ENCODE measurements around the gene HLA-F.
A peak's percentile ranks its signal among the peaks of the same experiment; 100 is the strongest.

HLA-F gene

GRCh38 chr6:29724937-29725869 lies 2.0 kb downstream of the HLA-F start:
- DNase-seq = no peak

GRCh38 chr6:29726001-29726400 lies 2.8 kb downstream of the HLA-F start:
- no peak for DNase-seq

- DNase-seq = no peak
Measured at GRCh38 chr6:29726571-29727194, 3.4 kb downstream of the HLA-F start.

- no peak for DNase-seq
Measured at GRCh38 chr6:29727637-29728036, 4.4 kb downstream of the HLA-F start.

- no peak for DNase-seq
Measured at GRCh38 chr6:29728173-29728874, 5.1 kb downstream of the HLA-F start.

GRCh38 chr6:29728875-29729270 lies 5.6 kb downstream of the HLA-F start:
- no peak for DNase-seq

- DNase-seq = no peak
Measured at GRCh38 chr6:29729774-29730328, 6.6 kb downstream of the HLA-F start.

- DNase-seq = no peak
Measured at GRCh38 chr6:29730575-29731126, 7.4 kb downstream of the HLA-F start.

- DNase-seq = no peak
Measured at GRCh38 chr6:29731281-29731680, 8.0 kb downstream of the HLA-F start.

GRCh38 chr6:29733057-29733456 lies 9.8 kb downstream of the HLA-F start:
- no peak for DNase-seq

- no peak for DNase-seq
Measured at GRCh38 chr6:29734046-29735018, 11.1 kb downstream of the HLA-F start.

- no peak for DNase-seq
Measured at GRCh38 chr6:29736563-29736962, 13.3 kb downstream of the HLA-F start.

- DNase-seq = peak; percentile 68
Measured at GRCh38 chr6:29737707-29738630, 14.7 kb downstream of the HLA-F start.

GRCh38 chr6:29739136-29739881 lies 16.1 kb downstream of the HLA-F start:
- DNase-seq = no peak

- DNase-seq = no peak
Measured at GRCh38 chr6:29739882-29740261, 16.6 kb downstream of the HLA-F start.

- DNase-seq = no peak
Measured at GRCh38 chr6:29741592-29741991, 18.4 kb downstream of the HLA-F start.

GRCh38 chr6:29742127-29742526 lies 18.9 kb downstream of the HLA-F start:
- no peak for DNase-seq

GRCh38 chr6:29743025-29743424 lies 19.8 kb downstream of the HLA-F start:
- DNase-seq = no peak

- no peak for DNase-seq
Measured at GRCh38 chr6:29743568-29743967, 20.3 kb downstream of the HLA-F start.

- no peak for DNase-seq
Measured at GRCh38 chr6:29744131-29744530, 20.9 kb downstream of the HLA-F start.

Measured in activated gamma-delta T cell treated with Interleukin-2 at 50 U/mL for 16 hours (primary cell).